Stimulated activated CD4-positive, alpha-beta T cell treated with anti-CD3 and anti-CD28 coated beads, Interleukin-1b, Interleukin-23, amount 100 ng/mL, for 24 hours (primary cell): ENCODE results near the gene OR5K4.
"Not testable (repeated sequence)": the region's sequence is repeated elsewhere in the genome, so short reads cannot be mapped to it uniquely, and the experiment has no call there.

Experiments
- DNase-seq, 4 experiments: peaks; one replicate each; pipeline ENCODE4 v3.0.0-alpha.2; 2020; ENCODE audit warnings: low read depth in 4 of 4, low spot score in 1 of 4

The OR5K4 gene

GRCh38 chr3:98367464-98368246 lies 14.0 kb downstream of the OR5K4 start:
- DNase-seq: no peak

GRCh38 chr3:98371186-98371585 lies 17.5 kb downstream of the OR5K4 start:
- no peak for DNase-seq

GRCh38 chr3:98371853-98372252 lies 18.2 kb downstream of the OR5K4 start:
- no peak for DNase-seq

- no peak for DNase-seq
These were observed 18.8 kb downstream of the OR5K4 start for GRCh38 chr3:98372445-98372844.

GRCh38 chr3:98376631-98377030 lies 23.0 kb downstream of the OR5K4 start:
- DNase-seq: no peak

- no peak for DNase-seq
These were observed 34.5 kb downstream of the OR5K4 start for GRCh38 chr3:98388147-98388546.

GRCh38 chr3:98390366-98390765 lies 36.7 kb downstream of the OR5K4 start, which contains the start of gene OR5K3:
TSS of gene OR5K3 (plus strand) at chr3:98390666. CDS start at chr3:98390666, 0 bp downstream.
- no peak for DNase-seq

- no peak for DNase-seq
These were observed 41.4 kb downstream of the OR5K4 start for GRCh38 chr3:98395101-98395500.

- not testable (repeated sequence) for DNase-seq
These were observed 42.8 kb downstream of the OR5K4 start for GRCh38 chr3:98396482-98396881.

GRCh38 chr3:98398513-98398912 lies 44.9 kb downstream of the OR5K4 start:
- no peak for DNase-seq

GRCh38 chr3:98402507-98402906 lies 48.9 kb downstream of the OR5K4 start:
- DNase-seq: no peak

- DNase-seq: no peak
These were observed 50.4 kb downstream of the OR5K4 start for GRCh38 chr3:98404010-98404409.
